Activated B cell treated with CpG ODN at 0.5 μM for 24 hours (primary cell): Measurements from ENCODE around the gene METTL16. TPM values are rescaled to one million over a fixed set of nuclear protein-coding genes. Genes with fewer than 3 reads are reported as not detected.

Experiments
- ATAC-seq: fragments of 200-7000 bp; cut with Tn5 transposase; one replicate; pipeline ENCODE4 v1.10.0; 2021; ENCODE audit warnings: low read depth, mild to moderate bottlenecking, moderate library complexity
- CTCF ChIA-PET: fragments of 350-600 bp; sonication (Branson Sonifier 250); formaldehyde crosslinking; loops from one replicate; lab custom pipeline; 2021; ENCODE audit warnings: antibody characterized with exemption; lab: Charles Lee
- POLR2A ChIA-PET: fragments of 350-600 bp; sonication (Branson Sonifier 250); formaldehyde crosslinking; loops from one replicate; lab custom pipeline; 2021; ENCODE audit warnings: antibody characterized with exemption; lab: Charles Lee
- DNase-seq: peaks from one replicate; pipeline ENCODE4 v3.0.0; 2022
- H3K27ac Mint-ChIP-seq: one replicate; pipeline ENCODE4 v1.8.0; 2020; ENCODE audit warnings: mixed read lengths
- H3K27me3 Mint-ChIP-seq: one replicate; pipeline ENCODE4 v1.8.0; 2021; ENCODE audit warnings: mixed read lengths
- H3K36me3 Mint-ChIP-seq: one replicate; pipeline ENCODE4 v1.8.0; 2021; ENCODE audit warnings: low read depth, mixed read lengths
- H3K4me1 Mint-ChIP-seq: one replicate; pipeline ENCODE4 v1.8.0; 2021; ENCODE audit warnings: mixed read lengths
- H3K4me3 Mint-ChIP-seq: one replicate; pipeline ENCODE4 v1.8.0; 2020; ENCODE audit warnings: mild to moderate bottlenecking, mixed read lengths
- H3K9me3 Mint-ChIP-seq: one replicate; pipeline ENCODE4 v1.8.0; 2020; ENCODE audit warnings: mixed read lengths
- intact Hi-C: fragments of 100-400 bp; cut with micrococcal nuclease; formaldehyde crosslinking; loops from one replicate; pipeline ENCODE4 v1.15.1; 2024
- total RNA-seq: library from RNA; stranded (reverse); gene quantifications from 2 replicates; pipeline ENCODE4 v1.2.3, GENCODE V29; 2022
- TF ChIP-seq, protein P1 (sequence below): fragments of 200-600 bp; IDR thresholded peaks from one replicate; pipeline ENCODE4 v1.8.0; 2022; ENCODE audit warnings: antibody characterized with exemption, mild to moderate bottlenecking

Gene METTL16
- total RNA-seq, 1 donor from 2014 or later = 57.2 TPM

GRCh38 chr17:2388683-2389055 lies 123.0 kb downstream of the METTL16 start:
- DNase-seq (no peak), ATAC-seq (no peak)
- peaks cover 29% of the 10 kb centered on the region for H3K36me3 Mint-ChIP-seq
- H3K4me1 Mint-ChIP-seq = peaks cover 24% of the 10 kb centered on the region
- ChIA-PET CTCF (interaction anchor here (0.8 kb wide), 1 partner anchor 27 kb away, joined by 5 read pairs; no protein-coding TSS in a partner anchor), POLR2A (interaction anchor here (0.7 kb wide), 1 partner anchor 28 kb away, joined by 3 read pairs; no protein-coding TSS in a partner anchor)
- peak overlapping the region; percentile 36 for H3K27ac Mint-ChIP-seq
- intact Hi-C loops = no loop called here
- no peaks in the 10 kb centered on the region for H3K9me3 Mint-ChIP-seq
- H3K27me3 Mint-ChIP-seq = no peaks in the 10 kb centered on the region
- H3K4me3 Mint-ChIP-seq = no peak overlapping the region
- TF ChIP-seq, protein P1, sequence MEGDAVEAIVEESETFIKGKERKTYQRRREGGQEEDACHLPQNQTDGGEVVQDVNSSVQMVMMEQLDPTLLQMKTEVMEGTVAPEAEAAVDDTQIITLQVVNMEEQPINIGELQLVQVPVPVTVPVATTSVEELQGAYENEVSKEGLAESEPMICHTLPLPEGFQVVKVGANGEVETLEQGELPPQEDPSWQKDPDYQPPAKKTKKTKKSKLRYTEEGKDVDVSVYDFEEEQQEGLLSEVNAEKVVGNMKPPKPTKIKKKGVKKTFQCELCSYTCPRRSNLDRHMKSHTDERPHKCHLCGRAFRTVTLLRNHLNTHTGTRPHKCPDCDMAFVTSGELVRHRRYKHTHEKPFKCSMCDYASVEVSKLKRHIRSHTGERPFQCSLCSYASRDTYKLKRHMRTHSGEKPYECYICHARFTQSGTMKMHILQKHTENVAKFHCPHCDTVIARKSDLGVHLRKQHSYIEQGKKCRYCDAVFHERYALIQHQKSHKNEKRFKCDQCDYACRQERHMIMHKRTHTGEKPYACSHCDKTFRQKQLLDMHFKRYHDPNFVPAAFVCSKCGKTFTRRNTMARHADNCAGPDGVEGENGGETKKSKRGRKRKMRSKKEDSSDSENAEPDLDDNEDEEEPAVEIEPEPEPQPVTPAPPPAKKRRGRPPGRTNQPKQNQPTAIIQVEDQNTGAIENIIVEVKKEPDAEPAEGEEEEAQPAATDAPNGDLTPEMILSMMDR = no peak

DNA sequence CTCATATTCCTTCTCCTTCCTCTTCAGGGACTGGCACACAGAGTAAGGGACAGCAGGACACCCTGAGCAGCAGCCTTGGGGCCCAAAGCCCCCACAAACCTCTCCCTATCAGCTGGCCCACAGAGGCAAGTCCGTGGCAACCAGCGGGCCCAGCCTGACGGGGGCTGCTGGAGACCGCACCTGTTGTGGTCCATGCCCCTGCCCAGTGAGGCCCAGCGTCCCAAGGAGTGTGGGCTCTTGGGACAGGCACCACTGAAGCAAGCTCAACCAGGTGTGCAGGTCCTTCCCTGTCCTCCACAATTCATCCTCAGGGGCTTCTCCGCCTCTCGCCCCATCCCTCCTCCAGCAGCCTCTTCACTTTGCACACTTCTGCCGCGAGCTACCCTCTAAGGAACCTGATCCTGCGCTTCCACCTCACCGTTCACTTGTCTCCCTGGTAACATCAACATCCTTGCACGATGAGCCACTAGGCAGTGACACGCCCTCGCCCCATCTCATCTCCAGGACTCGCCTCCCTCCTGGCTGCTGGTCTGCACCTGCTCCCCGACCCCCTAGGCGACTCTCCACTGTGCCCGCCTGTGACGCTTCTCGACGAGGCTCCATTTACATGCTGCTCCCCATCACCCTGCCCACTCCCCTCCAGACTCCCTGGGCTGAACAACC lies 123.5 kb downstream of the METTL16 start:
- Mint-ChIP-seq H3K27ac (peak overlapping the region; percentile 36), H3K4me3 (no peak overlapping the region), H3K36me3 (peaks cover 29% of the 10 kb centered on the region), H3K9me3 (no peaks in the 10 kb centered on the region), H3K4me1 (peaks cover 24% of the 10 kb centered on the region), H3K27me3 (no peaks in the 10 kb centered on the region)
- intact Hi-C loops = no loop called here
- ATAC-seq (no peak), DNase-seq (no peak)
- POLR2A ChIA-PET = interaction anchor here (0.7 kb wide), 2 partner anchors 11 to 28 kb away, joined by 3 read pairs; no protein-coding TSS in a partner anchor
- CTCF ChIA-PET = interaction anchor here (0.8 kb wide), 1 partner anchor 28 kb away, joined by 5 read pairs; no protein-coding TSS in a partner anchor
- TF ChIP-seq, protein P1 = no peak

- peaks cover 22% of the 10 kb centered on the region for H3K4me1 Mint-ChIP-seq
- no peak overlapping the region for H3K4me3 Mint-ChIP-seq
- ChIA-PET CTCF (no interaction called here), POLR2A (interaction anchor here (0.7 to 1.2 kb wide), 2 partner anchors 12 to 82 kb away, joined by 3 read pairs; no protein-coding TSS in a partner anchor)
- H3K9me3 Mint-ChIP-seq = no peaks in the 10 kb centered on the region
- peaks cover 28% of the 10 kb centered on the region for H3K36me3 Mint-ChIP-seq
- no peaks in the 10 kb centered on the region for H3K27me3 Mint-ChIP-seq
- TF ChIP-seq, protein P1 = no peak
- no peak for ATAC-seq
- no peak overlapping the region for H3K27ac Mint-ChIP-seq
- no peak for DNase-seq
- intact Hi-C loops = no loop called here
These were observed 124.3 kb downstream of the METTL16 start for GRCh38 chr17:2387086-2388019.

DNA sequence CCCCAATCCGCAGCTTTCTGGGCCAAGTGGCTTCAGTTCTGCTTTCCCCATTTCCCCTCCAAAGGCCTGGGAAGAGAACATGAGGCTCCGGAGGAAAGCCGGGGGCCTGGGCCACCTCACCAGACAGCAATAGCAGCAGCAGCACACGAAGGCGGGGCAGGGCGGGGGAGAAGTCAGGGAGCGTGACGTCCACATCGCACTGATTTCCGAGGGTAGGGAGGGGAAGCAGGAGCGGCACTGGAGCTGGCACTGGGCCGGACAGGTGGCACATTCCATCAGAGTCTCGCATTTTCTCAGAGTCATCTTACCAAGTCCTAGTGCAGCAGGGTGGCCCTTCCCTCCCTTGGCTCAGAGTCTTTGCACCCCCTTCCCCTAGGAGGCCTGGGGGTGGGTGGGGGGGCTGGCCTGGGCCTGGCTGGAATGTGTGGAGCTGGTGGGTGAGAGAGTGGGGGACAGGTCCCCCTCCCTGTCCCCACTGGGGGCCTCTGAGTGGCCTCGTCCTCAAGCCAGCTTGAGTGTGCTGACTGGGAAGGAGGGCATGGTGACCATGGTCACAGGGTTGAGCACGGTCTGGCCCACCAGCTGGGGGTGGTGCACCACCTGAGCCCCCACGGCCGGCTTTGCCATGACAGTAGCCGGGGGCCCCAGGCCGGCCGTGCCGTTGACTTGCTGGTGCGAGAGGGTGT lies 125.1 kb downstream of the METTL16 start:
- DNase-seq = no peak
- Mint-ChIP-seq H3K9me3 (no peaks in the 10 kb centered on the region), H3K4me3 (no peak overlapping the region), H3K4me1 (peaks cover 14% of the 10 kb centered on the region), H3K27me3 (no peaks in the 10 kb centered on the region), H3K27ac (no peak overlapping the region), H3K36me3 (peaks cover 27% of the 10 kb centered on the region)
- no peak for ATAC-seq
- CTCF ChIA-PET = interaction anchor here (9.3 kb wide), 1 partner anchor 29 kb away, joined by 520 read pairs; no protein-coding TSS in a partner anchor
- POLR2A ChIA-PET = interaction anchor here (1.2 kb wide), 1 partner anchor 82 kb away, joined by 3 read pairs; no protein-coding TSS in a partner anchor
- intact Hi-C loops = no loop called here
- TF ChIP-seq, protein P1 = no peak
